Stimulated activated CD8-positive, alpha-beta memory T cell treated with anti-CD3 and anti-CD28 coated beads, Interleukin-2, amount 100 ng/mL, for 1 hour (primary cell): ENCODE results near the gene RBM44.

ENCODE experiments used
- DNase-seq, 2 donors: peaks; one replicate each; pipeline ENCODE4 v3.0.0-alpha.2; 2020; ENCODE audit warnings: low read depth in 2 of 2

Gene RBM44

GRCh38 chr2:237870126-237870525, 71.5 kb downstream of the RBM44 start:
- no peak for DNase-seq

- no peak for DNase-seq
Measured at GRCh38 chr2:237870754-237871651, 72.4 kb downstream of the RBM44 start.

GRCh38 chr2:237872178-237872887, 73.8 kb downstream of the RBM44 start:
- DNase-seq = no peak

- DNase-seq = no peak
Measured at GRCh38 chr2:237873421-237873831, 74.8 kb downstream of the RBM44 start.

GRCh38 chr2:237873897-237874551, 75.4 kb downstream of the RBM44 start:
- DNase-seq = no peak

GRCh38 chr2:237874585-237875161, 76.1 kb downstream of the RBM44 start:
- DNase-seq = no peak

GRCh38 chr2:237875256-237876060, 76.9 kb downstream of the RBM44 start:
- no peak for DNase-seq

GRCh38 chr2:237876061-237876526, 77.5 kb downstream of the RBM44 start:
- no peak for DNase-seq

- DNase-seq = no peak
Measured at GRCh38 chr2:237876532-237876931, 78.0 kb downstream of the RBM44 start.

GRCh38 chr2:237876951-237877491, 78.4 kb downstream of the RBM44 start:
- DNase-seq = no peak

GRCh38 chr2:237877576-237878307, 79.2 kb downstream of the RBM44 start:
- DNase-seq = no peak

- no peak for DNase-seq
Measured at GRCh38 chr2:237878321-237879057, 79.9 kb downstream of the RBM44 start.

- no peak for DNase-seq
Measured at GRCh38 chr2:237879058-237879430, 80.5 kb downstream of the RBM44 start.

GRCh38 chr2:237879991-237880560, 81.5 kb downstream of the RBM44 start:
- DNase-seq = no peak

- DNase-seq = no peak
Measured at GRCh38 chr2:237882510-237883481, 84.2 kb downstream of the RBM44 start.

- DNase-seq = no peak
Measured at GRCh38 chr2:237883951-237884446, 85.4 kb downstream of the RBM44 start.

GRCh38 chr2:237884681-237885080, 86.1 kb downstream of the RBM44 start:
- DNase-seq = no peak
